Spleen (tissue), 7 donors: ENCODE data around the gene TFG.

Source experiments
- CTCF ChIP-seq, 11 experiments: fragments of 200-600 bp in 7 of 11; fragments of 450-650 bp in 4 of 11; sonication (generic) in 4 of 11; IDR thresholded peaks in 8 of 11; conservative IDR thresholded peaks in 3 of 11; 1 replicate in 7 of 11; 2 replicates in 4 of 11; pipeline versions ENCODE4 v1.4.0 to v1.8.0; 2016 to 2021; ENCODE audit warnings: antibody characterized with exemption in 11 of 11, inconsistent platforms in 4 of 11, mild to moderate bottlenecking in 1 of 11
- POLR2A ChIP-seq, 3 donors: fragments of 450-650 bp; IDR thresholded peaks; one replicate each; pipeline ENCODE4 v1.5.1; 2017; ENCODE audit warnings: antibody characterized with exemption in 3 of 3, mild to moderate bottlenecking in 1 of 3
- POLR2AphosphoS5 ChIP-seq, 3 donors: sonication (generic); formaldehyde crosslinking; IDR thresholded peaks; one replicate each; pipeline ENCODE4 v1.5.1; 2017; ENCODE audit warnings: antibody characterized with exemption in 3 of 3
- donor health status: DM: no; HTN: no; CAD: no; lungs with moderate emphysema.
- donor health status: DM: no; HTN: no; CAD: no.
- donor health status: DM: no; HTN: no; CAD: no.

GRCh38 chr3:100715176-100715575 lies 5.9 kb downstream of the TFG start:
- TF ChIP-seq CTCF (IDR thresholded peaks at IDR 0.05 in 8 of 11, conservative IDR thresholded peaks at IDR 0.05 in 3 of 11) (no peak), POLR2A (IDR thresholded peaks at IDR 0.05) (no peak), POLR2AphosphoS5 (IDR thresholded peaks at IDR 0.05) (no peak)
